Astrocyte (in vitro differentiated cells and primary cell): ENCODE measurements around the gene RAPGEF6.

ENCODE experiments used
- CTCF ChIP-seq: IDR thresholded peaks from 2 replicates; pipeline ENCODE4 v1.5.1; 2011; ENCODE audit warnings: low read depth, mild to moderate bottlenecking, inconsistent platforms, low read length, moderate library complexity; ENCODE audit not compliant: insufficient read depth
- EZH2 ChIP-seq: IDR thresholded peaks from 2 replicates; pipeline ENCODE4 v1.6.1; 2012; ENCODE audit warnings: mild to moderate bottlenecking, low read length, inconsistent platforms; ENCODE audit not compliant: insufficient read depth

- TF ChIP-seq EZH2 (no peak), CTCF (no peak)
These were observed 247.8 kb downstream of the RAPGEF6 start for GRCh38 chr5:131387255-131387654.
